AG04449 (cell line): Measurements from ENCODE around the gene GFY.
A peak's percentile ranks its signal among the peaks of the same experiment; 100 is the strongest.

Source experiments
- CTCF ChIA-PET: fragments of 350-600 bp; formaldehyde crosslinking; extraction: SDS; loops from one replicate; lab custom pipeline; 2021; ENCODE audit warnings: antibody characterized with exemption; lab: Yijun Ruan, JAX
- POLR2A ChIA-PET: fragments of 400-600, 350-600 bp; formaldehyde crosslinking; extraction: SDS; loops from one replicate; lab custom pipeline; 2020; ENCODE audit warnings: antibody characterized with exemption, inconsistent platforms; lab: Yijun Ruan, JAX
- DNase-seq: peaks from one replicate; pipeline ENCODE4 v3.0.0-alpha.2; 2010; ENCODE audit warnings: low read depth, low spot score
- H3K4me3 ChIP-seq: 2 replicates; pipeline ENCODE4 v1.5.1; 2011; ENCODE audit warnings: low read depth, mild to moderate bottlenecking, control low read depth, low read length
- CTCF ChIP-seq: IDR thresholded peaks from one replicate; pipeline ENCODE4 v1.5.1; 2011; ENCODE audit warnings: mild to moderate bottlenecking, moderate library complexity, low read length, control low read depth, inconsistent platforms; ENCODE audit not compliant: insufficient read depth; ENCODE audit errors: missing control alignments

Gene GFY

GRCh38 chr19:49475995-49476880, 51.0 kb downstream of the GFY start:
- no peak for DNase-seq
- H3K4me3 ChIP-seq = no peak overlapping the region
- TF ChIP-seq CTCF = peak; percentile 73
- CTCF ChIA-PET = interaction anchor here (0.9 to 1.8 kb wide), 9 partner anchors 8 to 250 kb away, joined by 3 to 8 read pairs (median 5); partner anchors contain the start of gene RCN3
- POLR2A ChIA-PET = no interaction called here
